Measurements from ENCODE around the gene MPPED1.

GRCh38 chr22:43377548-43377895, 34.3 kb upstream of the MPPED1 start:
- TF ChIP-seq POLR2AphosphoS5 (IDR thresholded peaks at IDR 0.05; ENCODE audit: low read depth, low read length), result no peak
- no peak for TF ChIP-seq POLR2A (IDR thresholded peaks at IDR 0.05; ENCODE audit: low read depth, low read length)
- TF ChIP-seq TAF1 (IDR thresholded peaks at IDR 0.05; ENCODE audit: low read depth, low read length), result no peak
- no peak for TF ChIP-seq PAX5 (IDR thresholded peaks at IDR 0.05; ENCODE audit: insufficient read depth, low read length, severe bottlenecking)
- no peak for TF ChIP-seq SPI1 (IDR thresholded peaks at IDR 0.05; ENCODE audit: low read depth, low read length)

Data from GM12891 (cell line).